HUES64 (cell line): ENCODE measurements around the gene ARHGAP44.

Source experiments
- H3K27ac ChIP-seq: 2 replicates; pipeline ENCODE4 v1.7.0; 2013; ENCODE audit warnings: low read depth, low read length, inconsistent platforms
- H3K27me3 ChIP-seq: 2 replicates; pipeline ENCODE4 v1.6.1; 2013; ENCODE audit warnings: mild to moderate bottlenecking, low read length; ENCODE audit not compliant: insufficient read depth
- H3K36me3 ChIP-seq: 2 replicates; pipeline ENCODE4 v1.6.1; 2013; ENCODE audit warnings: mild to moderate bottlenecking, low read length; ENCODE audit not compliant: insufficient read depth
- H3K4me1 ChIP-seq: 2 replicates; pipeline ENCODE4 v1.6.1; 2013; ENCODE audit warnings: mild to moderate bottlenecking, low read length, moderate library complexity; ENCODE audit not compliant: insufficient read depth
- H3K4me3 ChIP-seq: 2 replicates; pipeline ENCODE4 v1.5.1; 2013; ENCODE audit warnings: mild to moderate bottlenecking, low read length, moderate library complexity
- H3K9ac ChIP-seq: 2 replicates; pipeline ENCODE4 v1.6.1; 2013; ENCODE audit warnings: mild to moderate bottlenecking, low read depth, low read length
- H3K9me3 ChIP-seq: 2 replicates; pipeline ENCODE4 v1.6.1; 2013; ENCODE audit warnings: low read depth, low read length; ENCODE audit not compliant: insufficient read depth
- WGBS: fragments of 150-250, 120-280 bp; methylation state at CpG from one replicate; pipeline ENCODE4 v1.1.7; 2013; ENCODE audit warnings: missing lambda C conversion rate; 5-methylcytosine and 5-hydroxymethylcytosine counted together

The ARHGAP44 gene

GRCh38 chr17:12821376-12821940 lies 32.2 kb downstream of the ARHGAP44 start:
- Histone ChIP-seq H3K27ac (no peak overlapping the region), H3K27me3 (no peaks in the 10 kb centered on the region), H3K4me1 (no peaks in the 10 kb centered on the region), H3K9ac (no peak overlapping the region), H3K36me3 (no peaks in the 10 kb centered on the region), H3K9me3 (peaks cover 9% of the 10 kb centered on the region; the same call in 1 of the 2 replicates), H3K4me3 (no peak overlapping the region)
- 96% methylated on average over 3 of the region's 4 CpGs for WGBS

- Histone ChIP-seq H3K4me3 (no peak overlapping the region), H3K9ac (no peak overlapping the region), H3K4me1 (no peaks in the 10 kb centered on the region), H3K27me3 (no peaks in the 10 kb centered on the region), H3K36me3 (no peaks in the 10 kb centered on the region), H3K27ac (no peak overlapping the region), H3K9me3 (peaks cover 4% of the 10 kb centered on the region; the same call in 1 of the 2 replicates)
- 96% methylated on average over 1 of the region's 1 CpG for WGBS
Measured at GRCh38 chr17:12826431-12826830, 37.1 kb downstream of the ARHGAP44 start.

- Histone ChIP-seq H3K4me3 (no peak overlapping the region), H3K4me1 (no peaks in the 10 kb centered on the region), H3K9ac (no peak overlapping the region), H3K9me3 (peaks cover 13% of the 10 kb centered on the region; the same call in 1 of the 2 replicates), H3K36me3 (no peaks in the 10 kb centered on the region), H3K27ac (no peak overlapping the region), H3K27me3 (no peaks in the 10 kb centered on the region)
- WGBS: 98% methylated on average over 3 of the region's 3 CpGs
Measured at GRCh38 chr17:12830777-12831247, 41.5 kb downstream of the ARHGAP44 start.

GRCh38 chr17:12831839-12832238 lies 42.5 kb downstream of the ARHGAP44 start:
- Histone ChIP-seq H3K4me1 (no peaks in the 10 kb centered on the region), H3K27me3 (no peaks in the 10 kb centered on the region), H3K27ac (no peak overlapping the region), H3K4me3 (no peak overlapping the region), H3K36me3 (no peaks in the 10 kb centered on the region), H3K9ac (no peak overlapping the region), H3K9me3 (peaks cover 13% of the 10 kb centered on the region; the same call in 1 of the 2 replicates)
- WGBS: 96% methylated on average over 1 of the region's 1 CpG

- no peaks in the 10 kb centered on the region for H3K4me1 ChIP-seq
- H3K27me3 ChIP-seq: no peaks in the 10 kb centered on the region
- no peak overlapping the region for H3K4me3 ChIP-seq
- H3K9ac ChIP-seq: no peak overlapping the region
- H3K9me3 ChIP-seq: no peaks in the 10 kb centered on the region
- 96% methylated on average over 2 of the region's 2 CpGs for WGBS
- H3K27ac ChIP-seq: no peak overlapping the region
- H3K36me3 ChIP-seq: no peaks in the 10 kb centered on the region
Measured at GRCh38 chr17:12839042-12839441, 49.7 kb downstream of the ARHGAP44 start.

- Histone ChIP-seq H3K36me3 (no peaks in the 10 kb centered on the region), H3K27ac (no peak overlapping the region), H3K27me3 (no peaks in the 10 kb centered on the region), H3K9me3 (0 out of 2 replicates have a peak, but pooled peaks cover 2% of the 10 kb centered on the region), H3K4me1 (no peaks in the 10 kb centered on the region), H3K9ac (no peak overlapping the region), H3K4me3 (no peak overlapping the region)
- 51% methylated on average over 2 of the region's 4 CpGs for WGBS
Measured at GRCh38 chr17:12842936-12843335, 53.6 kb downstream of the ARHGAP44 start.

GRCh38 chr17:12850996-12851395 lies 61.7 kb downstream of the ARHGAP44 start:
- Histone ChIP-seq H3K4me1 (no peaks in the 10 kb centered on the region), H3K27me3 (no peaks in the 10 kb centered on the region), H3K4me3 (no peak overlapping the region), H3K36me3 (no peaks in the 10 kb centered on the region), H3K9ac (no peak overlapping the region), H3K9me3 (no peaks in the 10 kb centered on the region), H3K27ac (no peak overlapping the region)
- WGBS: 92% methylated on average over 9 of the region's 9 CpGs

GRCh38 chr17:12851901-12852435 lies 62.7 kb downstream of the ARHGAP44 start:
- H3K9me3 ChIP-seq: no peaks in the 10 kb centered on the region
- no peak overlapping the region for H3K4me3 ChIP-seq
- H3K9ac ChIP-seq: no peak overlapping the region
- no peak overlapping the region for H3K27ac ChIP-seq
- WGBS: 83% methylated on average over 3 of the region's 4 CpGs
- H3K4me1 ChIP-seq: no peaks in the 10 kb centered on the region
- H3K36me3 ChIP-seq: no peaks in the 10 kb centered on the region
- H3K27me3 ChIP-seq: no peaks in the 10 kb centered on the region

- H3K27me3 ChIP-seq: no peaks in the 10 kb centered on the region
- 80% methylated on average over 2 of the region's 2 CpGs for WGBS
- H3K9ac ChIP-seq: no peak overlapping the region
- no peak overlapping the region for H3K27ac ChIP-seq
- H3K4me1 ChIP-seq: no peaks in the 10 kb centered on the region
- H3K4me3 ChIP-seq: no peak overlapping the region
- no peaks in the 10 kb centered on the region for H3K9me3 ChIP-seq
- H3K36me3 ChIP-seq: no peaks in the 10 kb centered on the region
Measured at GRCh38 chr17:12853921-12854320, 64.6 kb downstream of the ARHGAP44 start.

GRCh38 chr17:12856416-12856815 lies 67.1 kb downstream of the ARHGAP44 start:
- 60% methylated on average over 3 of the region's 3 CpGs for WGBS
- H3K9me3 ChIP-seq: no peaks in the 10 kb centered on the region

GRCh38 chr17:12857592-12857991 lies 68.3 kb downstream of the ARHGAP44 start:
- no CpG with 5 or more reads among the region's 2 CpGs for WGBS
- Histone ChIP-seq H3K27ac (no peak overlapping the region), H3K36me3 (no peaks in the 10 kb centered on the region), H3K9ac (no peak overlapping the region), H3K4me3 (no peak overlapping the region), H3K27me3 (no peaks in the 10 kb centered on the region), H3K4me1 (no peaks in the 10 kb centered on the region), H3K9me3 (no peaks in the 10 kb centered on the region)

More at GRCh38 chr17:12856416-12856815, 67.1 kb downstream of the ARHGAP44 start:
- Histone ChIP-seq H3K4me3 (no peak overlapping the region), H3K9ac (no peak overlapping the region), H3K27ac (no peak overlapping the region), H3K27me3 (no peaks in the 10 kb centered on the region), H3K4me1 (no peaks in the 10 kb centered on the region), H3K36me3 (no peaks in the 10 kb centered on the region)
